SK-N-DZ (cell line): Measurements from ENCODE around the gene PPP1R27.
A peak's percentile ranks its signal among the peaks of the same experiment; 100 is the strongest.

Source experiments
- DNase-seq: peaks from one replicate; pipeline ENCODE4 v3.0.0-alpha.2; 2015; ENCODE audit warnings: low spot score

Gene PPP1R27

GRCh38 chr17:81863123-81863675 lies 28.3 kb upstream of the PPP1R27 start:
- no peak for DNase-seq

- peak; percentile 100 for DNase-seq
Measured at GRCh38 chr17:81860756-81861568, 26.1 kb upstream of the PPP1R27 start.

- no peak for DNase-seq
Measured at GRCh38 chr17:81859906-81860755, 25.3 kb upstream of the PPP1R27 start, which contains the start of gene P4HB. TSS of gene P4HB (minus strand) at chr17:81860535. CDS start at chr17:81860471, 64 bp downstream.

GRCh38 chr17:81858967-81859905 lies 24.4 kb upstream of the PPP1R27 start:
- no peak for DNase-seq

- DNase-seq = no peak
Measured at GRCh38 chr17:81858170-81858966, 23.5 kb upstream of the PPP1R27 start.

GRCh38 chr17:81854974-81855774 lies 20.3 kb upstream of the PPP1R27 start:
- no peak for DNase-seq

- DNase-seq = no peak
Measured at GRCh38 chr17:81852237-81852636, 17.4 kb upstream of the PPP1R27 start.

- no peak for DNase-seq
Measured at GRCh38 chr17:81851423-81851822, 16.6 kb upstream of the PPP1R27 start.

GRCh38 chr17:81849457-81849856 lies 14.6 kb upstream of the PPP1R27 start:
- no peak for DNase-seq

GRCh38 chr17:81846743-81847689 lies 12.2 kb upstream of the PPP1R27 start:
- no peak for DNase-seq

GRCh38 chr17:81845881-81846742 lies 11.3 kb upstream of the PPP1R27 start:
- DNase-seq = no peak

- no peak for DNase-seq
Measured at GRCh38 chr17:81845361-81845760, 10.5 kb upstream of the PPP1R27 start.

- no peak for DNase-seq
Measured at GRCh38 chr17:81844887-81845286, 10.0 kb upstream of the PPP1R27 start.

GRCh38 chr17:81844327-81844851 lies 9.5 kb upstream of the PPP1R27 start:
- DNase-seq = no peak

- no peak for DNase-seq
Measured at GRCh38 chr17:81843713-81844326, 9.0 kb upstream of the PPP1R27 start.

- no peak for DNase-seq
Measured at GRCh38 chr17:81842725-81843504, 8.1 kb upstream of the PPP1R27 start.
